OCI-LY3 (cell line): ENCODE results near the gene DGAT2L6.

Experiments used
- H2AFZ ChIP-seq: fragments of 200-600, 300-600 bp; shearing (Covaris generic); 2 replicates; pipeline ENCODE4 v1.6.0; 2014; ENCODE audit warnings: antibody characterized with exemption, low read depth, low read length
- H3K27ac ChIP-seq: fragments of 200-600, 300-600 bp; sonication (generic); 2 replicates; pipeline ENCODE4 v1.5.1; 2014; ENCODE audit warnings: mild to moderate bottlenecking, low read length, moderate library complexity, mixed read lengths
- H3K27me3 ChIP-seq: fragments of 200-600, 300-600 bp; sonication (generic); 2 replicates; pipeline ENCODE4 v1.6.1; 2014; ENCODE audit warnings: low read depth, low read length, mixed read lengths
- H3K36me3 ChIP-seq: fragments of 200-600, 300-600 bp; sonication (generic); replicated peaks from 2 replicates; pipeline ENCODE3; 2014; ENCODE audit warnings: low read depth, low read length, mixed read lengths
- H3K4me1 ChIP-seq: fragments of 300-600, 200-600 bp; sonication (generic); 2 replicates; pipeline ENCODE4 v1.6.1; 2014; ENCODE audit warnings: low read length, mixed read lengths
- H3K4me2 ChIP-seq: fragments of 200-600, 300-600 bp; sonication (generic); 2 replicates; pipeline ENCODE4 v1.6.1; 2014; ENCODE audit warnings: low read length, mixed read lengths
- H3K4me3 ChIP-seq: fragments of 300-600, 200-600 bp; sonication (generic); 2 replicates; pipeline ENCODE4 v1.5.1; 2014; ENCODE audit warnings: antibody characterized with exemption, mild to moderate bottlenecking, low read length, moderate library complexity
- H3K79me2 ChIP-seq: fragments of 300-600, 200-600 bp; shearing (Covaris generic); 2 replicates; pipeline ENCODE4 v1.6.1; 2014; ENCODE audit warnings: mild to moderate bottlenecking, low read length, mixed read lengths
- H3K9ac ChIP-seq: fragments of 300-600, 200-600 bp; shearing (Covaris generic); 2 replicates; pipeline ENCODE4 v1.6.0; 2014; ENCODE audit warnings: mild to moderate bottlenecking, low read length, moderate library complexity
- H3K9me3 ChIP-seq: fragments of 200-600, 300-600 bp; shearing (Covaris generic); 2 replicates; pipeline ENCODE4 v1.6.1; 2014; ENCODE audit warnings: low read length, mixed read lengths; ENCODE audit not compliant: insufficient read depth
- H4K20me1 ChIP-seq: fragments of 200-600, 300-600 bp; sonication (generic); 2 replicates; pipeline ENCODE4 v1.6.1; 2016; ENCODE audit warnings: low read length, mixed read lengths; ENCODE audit not compliant: insufficient read depth
- EZH2phosphoT487 ChIP-seq: fragments of 200-600 bp; shearing (Covaris generic); IDR thresholded peaks from 2 replicates; pipeline ENCODE4 v1.6.1; 2018; ENCODE audit warnings: antibody characterized with exemption, mixed run types, low read depth
- TF ChIP-seq, protein P1 (sequence below): fragments of 200-600, 300-600 bp; sonication (generic); IDR thresholded peaks from 2 replicates; pipeline ENCODE4 v1.5.1; 2014; ENCODE audit warnings: antibody characterized with exemption, low read length, low read depth

Gene DGAT2L6

DNA sequence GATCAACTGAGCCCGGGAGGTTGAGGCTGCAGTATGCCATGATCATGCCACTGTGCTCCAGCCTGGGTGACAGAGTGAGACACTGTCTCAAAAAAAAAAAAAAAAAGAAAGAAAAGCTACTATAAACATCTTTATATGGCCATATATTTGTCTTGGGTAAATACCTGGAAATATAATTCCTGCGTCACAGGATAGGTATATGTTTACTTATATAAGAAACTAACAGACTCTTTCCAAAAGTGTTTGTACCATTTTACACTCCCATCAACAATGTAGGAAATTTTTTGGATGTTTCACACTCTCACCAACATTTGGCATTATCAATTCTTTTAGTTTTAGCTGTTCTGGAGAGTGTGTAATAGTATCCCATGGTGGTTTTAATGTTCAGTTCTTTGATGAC is 70.0 kb downstream of the DGAT2L6 start:
- H2AFZ ChIP-seq: no peak overlapping the region
- H3K4me2 ChIP-seq: no peak overlapping the region
- no peak overlapping the region for H3K27ac ChIP-seq
- TF ChIP-seq, protein P1, sequence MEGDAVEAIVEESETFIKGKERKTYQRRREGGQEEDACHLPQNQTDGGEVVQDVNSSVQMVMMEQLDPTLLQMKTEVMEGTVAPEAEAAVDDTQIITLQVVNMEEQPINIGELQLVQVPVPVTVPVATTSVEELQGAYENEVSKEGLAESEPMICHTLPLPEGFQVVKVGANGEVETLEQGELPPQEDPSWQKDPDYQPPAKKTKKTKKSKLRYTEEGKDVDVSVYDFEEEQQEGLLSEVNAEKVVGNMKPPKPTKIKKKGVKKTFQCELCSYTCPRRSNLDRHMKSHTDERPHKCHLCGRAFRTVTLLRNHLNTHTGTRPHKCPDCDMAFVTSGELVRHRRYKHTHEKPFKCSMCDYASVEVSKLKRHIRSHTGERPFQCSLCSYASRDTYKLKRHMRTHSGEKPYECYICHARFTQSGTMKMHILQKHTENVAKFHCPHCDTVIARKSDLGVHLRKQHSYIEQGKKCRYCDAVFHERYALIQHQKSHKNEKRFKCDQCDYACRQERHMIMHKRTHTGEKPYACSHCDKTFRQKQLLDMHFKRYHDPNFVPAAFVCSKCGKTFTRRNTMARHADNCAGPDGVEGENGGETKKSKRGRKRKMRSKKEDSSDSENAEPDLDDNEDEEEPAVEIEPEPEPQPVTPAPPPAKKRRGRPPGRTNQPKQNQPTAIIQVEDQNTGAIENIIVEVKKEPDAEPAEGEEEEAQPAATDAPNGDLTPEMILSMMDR: no peak
- TF ChIP-seq EZH2phosphoT487: no peak
- H3K79me2 ChIP-seq: no peaks in the 10 kb centered on the region
- no peaks in the 10 kb centered on the region for H4K20me1 ChIP-seq
- H3K27me3 ChIP-seq: no peaks in the 10 kb centered on the region; the same call in 1 of the 2 replicates
- H3K9me3 ChIP-seq: no peaks in the 10 kb centered on the region
- H3K9ac ChIP-seq: no peak overlapping the region
- no peaks in the 10 kb centered on the region for H3K4me1 ChIP-seq
- no peak overlapping the region for H3K4me3 ChIP-seq
- no peaks in the 10 kb centered on the region for H3K36me3 ChIP-seq

DNA sequence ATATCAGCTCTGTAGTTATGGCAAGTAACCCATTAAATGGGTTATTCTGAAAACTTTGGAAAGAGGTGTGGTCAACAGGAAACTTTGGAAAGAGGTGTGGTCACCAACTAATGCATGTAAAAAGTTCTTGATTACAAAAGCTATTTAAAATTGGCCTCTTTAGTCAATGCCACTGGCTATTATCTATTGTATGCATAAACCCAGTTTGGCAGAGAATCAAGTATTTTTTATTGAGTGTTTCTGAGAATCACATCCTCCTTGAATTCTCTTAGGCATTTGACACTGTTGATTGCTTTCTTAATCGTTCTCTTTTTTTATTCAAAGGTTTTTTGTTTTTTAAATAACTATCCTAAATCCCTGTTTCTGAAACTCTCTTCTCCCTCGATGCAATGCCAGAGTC is 75.2 kb downstream of the DGAT2L6 start:
- Histone ChIP-seq H3K9me3 (no peaks in the 10 kb centered on the region), H3K4me3 (no peak overlapping the region), H4K20me1 (no peaks in the 10 kb centered on the region), H2AFZ (no peak overlapping the region), H3K9ac (no peak overlapping the region), H3K36me3 (no peaks in the 10 kb centered on the region), H3K79me2 (no peaks in the 10 kb centered on the region), H3K4me1 (no peaks in the 10 kb centered on the region), H3K27ac (no peak overlapping the region), H3K4me2 (no peak overlapping the region), H3K27me3 (no peaks in the 10 kb centered on the region; the same call in 1 of the 2 replicates)
- TF ChIP-seq EZH2phosphoT487: no peak
- TF ChIP-seq, protein P1: no peak

DNA sequence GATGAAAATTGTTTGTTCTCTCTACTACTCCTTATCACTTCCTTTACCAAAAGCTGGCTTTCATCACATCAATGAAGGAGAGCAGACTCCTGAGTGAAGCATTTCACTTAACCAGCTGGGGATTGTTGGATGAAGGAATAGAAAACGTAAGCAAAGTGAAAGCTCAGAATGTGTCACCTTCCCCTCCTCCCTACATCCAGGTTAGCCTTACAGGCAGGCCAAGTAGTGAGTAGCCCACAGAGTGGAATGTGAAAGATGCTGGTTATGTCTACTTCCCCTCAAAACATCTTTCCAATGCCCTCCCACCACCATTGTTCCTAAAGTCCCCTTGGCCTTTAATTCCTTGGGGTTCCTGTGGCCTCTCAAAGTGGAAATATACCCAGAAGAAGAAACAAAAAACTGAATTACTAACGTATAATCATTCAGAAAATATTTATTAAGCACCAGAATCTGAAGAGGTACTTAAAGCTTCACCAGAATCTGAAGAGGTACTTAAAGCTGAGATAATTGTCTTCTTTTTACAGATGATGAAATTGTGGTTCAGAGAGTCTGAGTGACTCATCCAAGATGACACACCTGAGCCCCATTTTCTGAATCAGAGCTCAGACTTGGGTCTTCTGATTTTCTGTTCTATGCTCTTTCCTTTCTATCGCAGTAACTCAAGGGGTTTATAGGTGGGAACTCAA is 76.2 kb downstream of the DGAT2L6 start:
- Histone ChIP-seq H3K27ac (no peak overlapping the region), H3K9ac (no peak overlapping the region), H3K4me1 (no peaks in the 10 kb centered on the region; the same call in 1 of the 2 replicates), H3K4me2 (no peak overlapping the region), H3K79me2 (no peaks in the 10 kb centered on the region), H3K4me3 (no peak overlapping the region), H3K36me3 (no peaks in the 10 kb centered on the region), H2AFZ (no peak overlapping the region), H4K20me1 (no peaks in the 10 kb centered on the region), H3K27me3 (no peaks in the 10 kb centered on the region; the same call in 1 of the 2 replicates), H3K9me3 (no peaks in the 10 kb centered on the region)
- no peak for TF ChIP-seq EZH2phosphoT487

DNA sequence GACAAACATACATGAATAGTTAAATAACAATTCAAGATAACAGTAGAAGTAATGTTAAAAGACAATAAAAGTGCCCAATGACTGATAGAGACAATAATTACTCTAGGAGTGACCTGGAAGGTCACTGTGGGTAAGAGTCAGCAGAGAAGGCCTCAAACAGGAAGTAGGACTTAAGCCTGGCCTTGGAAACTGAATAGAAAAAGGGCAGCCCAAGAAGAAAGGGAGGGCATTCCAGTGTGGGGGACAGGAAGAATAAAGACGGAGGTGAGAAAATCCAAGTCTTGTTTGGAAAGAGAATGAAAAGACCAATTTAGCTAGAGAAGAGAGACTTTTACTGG is 76.7 kb downstream of the DGAT2L6 start:
- no peak overlapping the region for H3K27ac ChIP-seq
- H3K36me3 ChIP-seq: no peaks in the 10 kb centered on the region
- H3K79me2 ChIP-seq: no peaks in the 10 kb centered on the region
- H3K9me3 ChIP-seq: no peaks in the 10 kb centered on the region
- no peak overlapping the region for H3K9ac ChIP-seq
- H2AFZ ChIP-seq: no peak overlapping the region
- H3K27me3 ChIP-seq: no peaks in the 10 kb centered on the region; the same call in 1 of the 2 replicates
- no peak overlapping the region for H3K4me3 ChIP-seq
- no peaks in the 10 kb centered on the region for H4K20me1 ChIP-seq
- H3K4me1 ChIP-seq: no peaks in the 10 kb centered on the region; the same call in 1 of the 2 replicates
- H3K4me2 ChIP-seq: no peak overlapping the region
- TF ChIP-seq, protein P1: no peak
